Pons (tissue), 1 donor: ENCODE results near the gene AKT1.

Experiments
- DNase-seq: peaks from one replicate; pipeline ENCODE4 v3.0.0-alpha.2; 2016; ENCODE audit warnings: low spot score

AKT1 gene

GRCh38 chr14:104799244-104800014 lies 3.9 kb upstream of the AKT1 start:
- no peak for DNase-seq

GRCh38 chr14:104798300-104799243 lies 3.0 kb upstream of the AKT1 start:
- DNase-seq = no peak

GRCh38 chr14:104797115-104798044 lies 1.8 kb upstream of the AKT1 start:
- no peak for DNase-seq

GRCh38 chr14:104796687-104797081 lies 1.1 kb upstream of the AKT1 start:
- no peak for DNase-seq

- DNase-seq = no peak
Measured at GRCh38 chr14:104795781-104796686, 486 bp upstream of the AKT1 start.

GRCh38 chr14:104794631-104794992 lies 936 bp downstream of the AKT1 start:
- no peak for DNase-seq

GRCh38 chr14:104794099-104794498 lies 1.4 kb downstream of the AKT1 start:
- no peak for DNase-seq

GRCh38 chr14:104793703-104793959 lies 1.9 kb downstream of the AKT1 start:
- no peak for DNase-seq

- no peak for DNase-seq
Measured at GRCh38 chr14:104792945-104793702, 2.4 kb downstream of the AKT1 start.

- no peak for DNase-seq
Measured at GRCh38 chr14:104792101-104792884, 3.3 kb downstream of the AKT1 start.

GRCh38 chr14:104791425-104791824 lies 4.1 kb downstream of the AKT1 start:
- no peak for DNase-seq

- no peak for DNase-seq
Measured at GRCh38 chr14:104789752-104790743, 5.5 kb downstream of the AKT1 start.

- DNase-seq = no peak
Measured at GRCh38 chr14:104788873-104789663, 6.5 kb downstream of the AKT1 start.

GRCh38 chr14:104788161-104788818 lies 7.3 kb downstream of the AKT1 start:
- DNase-seq = no peak

- no peak for DNase-seq
Measured at GRCh38 chr14:104787736-104788135, 7.8 kb downstream of the AKT1 start.

- DNase-seq = no peak
Measured at GRCh38 chr14:104786726-104787675, 8.5 kb downstream of the AKT1 start.
